Hepatocyte (in vitro differentiated cells): ENCODE data around the gene ZSWIM3. TPM values are rescaled to one million over a fixed set of nuclear protein-coding genes. Genes with fewer than 3 reads are reported as not detected.

Experiments
- DNase-seq: peaks from one replicate; pipeline ENCODE4 v3.0.0-alpha.2; 2016; ENCODE audit warnings: low spot score
- H2AFZ ChIP-seq: fragments of 200-600 bp; sonication (generic); 2 replicates; pipeline ENCODE4 v1.6.0; 2016; ENCODE audit warnings: antibody characterized with exemption, mild to moderate bottlenecking
- H3K27ac ChIP-seq: fragments of 200-600 bp; sonication (generic); 2 replicates; pipeline ENCODE4 v1.5.1; 2016; ENCODE audit warnings: mild to moderate bottlenecking
- H3K27me3 ChIP-seq: fragments of 200-600 bp; sonication (generic); 2 replicates; pipeline ENCODE4 v1.6.1; 2016
- H3K36me3 ChIP-seq: fragments of 200-600 bp; sonication (generic); replicated peaks from 2 replicates; pipeline ENCODE4 v1.5.1; 2016; ENCODE audit warnings: low read depth; ENCODE audit not compliant: insufficient read depth
- H3K4me1 ChIP-seq: fragments of 200-600 bp; sonication (generic); 2 replicates; pipeline ENCODE4 v1.5.1; 2016; ENCODE audit warnings: mild to moderate bottlenecking, moderate library complexity; ENCODE audit not compliant: insufficient read depth
- H3K4me2 ChIP-seq: fragments of 200-600 bp; sonication (generic); 2 replicates; pipeline ENCODE4 v1.6.0; 2016
- H3K4me3 ChIP-seq: fragments of 200-600 bp; sonication (generic); 2 replicates; pipeline ENCODE4 v1.5.1; 2016; ENCODE audit warnings: mild to moderate bottlenecking
- H3K79me2 ChIP-seq: fragments of 200-600 bp; sonication (generic); 2 replicates; pipeline ENCODE4 v1.6.0; 2017; ENCODE audit warnings: mild to moderate bottlenecking
- H3K9me2 ChIP-seq: fragments of 200-600 bp; sonication (generic); replicated peaks from 2 replicates; pipeline ENCODE4 v1.6.0; 2017; ENCODE audit warnings: mild to moderate bottlenecking; ENCODE audit not compliant: insufficient read depth
- H3K9me3 ChIP-seq: fragments of 200-600 bp; sonication (generic); 2 replicates; pipeline ENCODE4 v1.5.1; 2016; ENCODE audit warnings: low read depth, mild to moderate bottlenecking
- H4K20me1 ChIP-seq: fragments of 200-600 bp; sonication (generic); 2 replicates; pipeline ENCODE4 v1.6.0; 2016; ENCODE audit warnings: mild to moderate bottlenecking; ENCODE audit not compliant: insufficient read depth, poor library complexity, severe bottlenecking
- EZH2 ChIP-seq: fragments of 200-600 bp; sonication (generic); IDR thresholded peaks from 2 replicates; pipeline ENCODE4 v1.6.1; 2016; ENCODE audit warnings: antibody characterized with exemption, mild to moderate bottlenecking, borderline replicate concordance
- EZH2phosphoT487 ChIP-seq: fragments of 200-600 bp; sonication (generic); IDR thresholded peaks from one replicate; pipeline ENCODE4 v1.6.1; 2018; ENCODE audit warnings: antibody characterized with exemption, mild to moderate bottlenecking, low read depth, moderate library complexity; ENCODE audit not compliant: unreplicated experiment, severe bottlenecking
- WGBS: methylation state at CpG from one replicate; pipeline ENCODE4 v1.1.6; 2016; ENCODE audit warnings: low lambda C conversion rate; ENCODE audit errors: missing lambda C conversion rate; 5-methylcytosine and 5-hydroxymethylcytosine counted together
- polyA plus RNA-seq: library from polyadenylated mRNA; unstranded; fragments of >200 nt; fragmentation: Nextera tagmentation; extraction: Ambion mirVana; gene quantifications from 2 replicates; pipeline ENCODE4 v1.2.1, GENCODE V29; 2016
- total RNA-seq: library from RNA; depleted of rRNA; stranded (reverse); fragments of >200 nt; gene quantifications from 2 replicates; pipeline ENCODE4 v1.2.3, GENCODE V29; 2014
- TF ChIP-seq, protein P1 (sequence below): fragments of 200-600 bp; sonication (generic); IDR thresholded peaks from 2 replicates; pipeline ENCODE4 v1.5.1; 2016; ENCODE audit warnings: antibody characterized with exemption, mild to moderate bottlenecking; ENCODE audit not compliant: poor library complexity

Gene ZSWIM3
- total and polyA plus RNA-seq, 2 experiments from 2014 or later, result 4.1 to 6.2 TPM

DNA sequence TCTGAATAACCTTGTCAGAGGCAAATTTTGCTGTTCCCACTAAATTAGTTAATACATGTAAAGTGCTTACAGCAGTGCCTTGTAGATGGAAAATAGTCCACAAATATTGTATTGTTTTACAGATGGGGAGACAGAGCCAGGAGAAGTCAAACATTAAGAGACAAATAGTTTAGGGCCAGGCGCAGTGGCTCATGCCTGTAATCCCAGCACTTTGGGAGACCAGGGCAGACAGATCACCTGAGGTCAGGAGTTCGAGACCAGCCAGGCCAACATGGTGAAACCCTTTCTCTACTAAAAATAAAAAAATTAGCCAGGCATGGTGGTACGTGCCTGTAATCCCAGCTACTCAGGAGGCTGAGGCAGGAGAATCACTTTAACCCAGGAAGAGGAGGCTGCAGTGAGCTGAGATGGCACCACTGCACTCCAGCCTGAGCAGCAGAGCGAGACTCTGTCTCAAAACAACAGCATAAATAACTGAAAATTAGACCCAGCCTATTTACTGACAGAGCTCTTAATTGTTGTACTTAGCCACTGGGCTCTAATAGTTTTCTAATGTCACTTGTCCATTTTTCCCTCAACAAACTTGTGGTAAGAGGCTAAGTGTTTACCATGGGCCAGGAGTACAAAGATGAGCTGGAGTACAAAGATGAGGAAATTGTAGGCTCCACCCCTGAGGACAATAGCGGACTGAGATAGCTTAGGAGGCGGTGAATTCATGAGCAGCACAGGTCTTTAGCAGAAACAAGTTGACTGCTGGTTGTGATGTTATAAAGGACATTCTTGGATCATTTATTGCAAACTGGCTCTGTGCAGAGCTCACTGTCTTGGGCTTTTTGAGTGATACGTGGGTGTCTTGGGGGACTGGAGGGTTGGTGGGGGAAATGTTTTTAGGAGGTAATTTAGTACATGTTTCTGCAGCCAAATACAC lies 6.4 kb downstream of the ZSWIM3 start:
- TF ChIP-seq EZH2 (no peak), EZH2phosphoT487 (no peak)
- TF ChIP-seq, protein P1, sequence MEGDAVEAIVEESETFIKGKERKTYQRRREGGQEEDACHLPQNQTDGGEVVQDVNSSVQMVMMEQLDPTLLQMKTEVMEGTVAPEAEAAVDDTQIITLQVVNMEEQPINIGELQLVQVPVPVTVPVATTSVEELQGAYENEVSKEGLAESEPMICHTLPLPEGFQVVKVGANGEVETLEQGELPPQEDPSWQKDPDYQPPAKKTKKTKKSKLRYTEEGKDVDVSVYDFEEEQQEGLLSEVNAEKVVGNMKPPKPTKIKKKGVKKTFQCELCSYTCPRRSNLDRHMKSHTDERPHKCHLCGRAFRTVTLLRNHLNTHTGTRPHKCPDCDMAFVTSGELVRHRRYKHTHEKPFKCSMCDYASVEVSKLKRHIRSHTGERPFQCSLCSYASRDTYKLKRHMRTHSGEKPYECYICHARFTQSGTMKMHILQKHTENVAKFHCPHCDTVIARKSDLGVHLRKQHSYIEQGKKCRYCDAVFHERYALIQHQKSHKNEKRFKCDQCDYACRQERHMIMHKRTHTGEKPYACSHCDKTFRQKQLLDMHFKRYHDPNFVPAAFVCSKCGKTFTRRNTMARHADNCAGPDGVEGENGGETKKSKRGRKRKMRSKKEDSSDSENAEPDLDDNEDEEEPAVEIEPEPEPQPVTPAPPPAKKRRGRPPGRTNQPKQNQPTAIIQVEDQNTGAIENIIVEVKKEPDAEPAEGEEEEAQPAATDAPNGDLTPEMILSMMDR, result no peak
- H3K27ac ChIP-seq, result no peak overlapping the region

DNA sequence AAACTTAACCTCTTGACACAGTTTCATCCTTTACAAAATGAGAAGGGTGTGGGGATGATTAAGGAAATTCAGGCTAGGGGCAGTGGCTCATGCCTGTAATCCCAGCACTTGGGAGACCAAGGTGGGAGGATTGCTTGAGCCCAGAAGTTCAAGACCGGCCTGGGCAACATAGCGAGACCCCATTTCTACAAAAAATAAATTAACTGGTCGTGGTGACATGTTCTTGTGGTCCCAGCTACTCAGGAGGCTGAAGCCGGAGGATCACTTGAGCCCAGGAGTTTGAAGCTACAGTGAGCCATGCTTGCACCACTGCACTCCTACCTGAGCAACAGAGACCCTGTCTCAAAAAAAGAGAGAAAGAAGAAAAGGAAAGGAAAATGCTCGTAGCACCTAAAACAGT lies 9.0 kb downstream of the ZSWIM3 start:
- 94% methylated on average over 5 of the region's 5 CpGs for WGBS
- DNase-seq, result no peak
- Histone ChIP-seq H3K27me3 (no peaks in the 10 kb centered on the region), H3K4me2 (no peak overlapping the region), H3K79me2 (peaks cover 14% of the 10 kb centered on the region), H4K20me1 (no peaks in the 10 kb centered on the region), H3K4me1 (no peaks in the 10 kb centered on the region), H3K4me3 (no peak overlapping the region), H3K36me3 (no peaks in the 10 kb centered on the region), H3K27ac (peak overlapping the region; percentile 67), H2AFZ (no peak overlapping the region), H3K9me3 (no peaks in the 10 kb centered on the region), H3K9me2 (no peaks in the 10 kb centered on the region)
- TF ChIP-seq, protein P1, result no peak
- TF ChIP-seq EZH2phosphoT487 (no peak), EZH2 (no peak)

More for the DNA sequence above, 6.4 kb downstream of the ZSWIM3 start:
- H3K9me2 ChIP-seq, result no peaks in the 10 kb centered on the region
- H2AFZ ChIP-seq, result no peak overlapping the region
- peak; percentile 46 for DNase-seq
- H3K27me3 ChIP-seq, result no peaks in the 10 kb centered on the region
- no peak overlapping the region for H3K4me2 ChIP-seq
- WGBS, result 86% methylated on average over 7 of the region's 7 CpGs
- peaks cover 5% of the 10 kb centered on the region for H3K4me1 ChIP-seq
- H3K79me2 ChIP-seq, result peaks cover 25% of the 10 kb centered on the region
- no peaks in the 10 kb centered on the region for H4K20me1 ChIP-seq
- no peak overlapping the region for H3K4me3 ChIP-seq
- H3K36me3 ChIP-seq, result no peaks in the 10 kb centered on the region
- no peaks in the 10 kb centered on the region for H3K9me3 ChIP-seq

DNA sequence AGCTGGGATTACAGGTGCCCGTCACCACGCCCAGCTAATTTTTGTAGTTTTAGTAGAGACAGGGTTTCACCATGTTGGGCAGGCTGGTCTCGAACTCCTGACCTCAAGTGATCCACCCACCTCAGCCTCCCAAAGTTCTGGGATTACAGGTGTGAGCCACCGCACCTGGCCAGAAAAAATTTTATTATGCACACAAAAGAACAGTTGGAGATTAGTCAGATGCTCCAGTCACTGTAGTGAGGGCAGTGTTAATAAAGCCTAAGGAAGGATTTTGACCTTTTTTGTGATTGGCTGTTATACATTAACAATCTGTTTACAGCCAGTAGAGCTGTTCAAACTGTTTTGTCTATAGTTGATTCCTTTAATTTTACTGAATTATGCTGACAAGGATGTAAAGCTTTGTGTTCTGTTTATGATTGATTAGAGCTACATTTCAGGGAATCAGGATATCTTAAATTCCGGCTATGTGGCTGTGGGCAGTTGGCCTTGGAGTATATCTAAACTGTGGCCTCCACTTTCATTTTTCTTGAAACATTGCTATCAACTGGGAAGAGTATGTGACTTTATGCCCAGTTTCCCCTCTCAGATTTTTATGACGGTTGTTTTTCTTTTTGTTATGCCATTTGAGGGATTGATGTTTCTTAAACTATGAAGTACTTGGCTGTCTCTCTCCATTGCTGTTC lies 9.9 kb downstream of the ZSWIM3 start:
- H3K4me2 ChIP-seq, result no peak overlapping the region
- H3K4me1 ChIP-seq, result no peaks in the 10 kb centered on the region
- H3K9me3 ChIP-seq, result no peaks in the 10 kb centered on the region
- no peak for DNase-seq
- no peaks in the 10 kb centered on the region for H3K27me3 ChIP-seq
- H2AFZ ChIP-seq, result no peak overlapping the region
- 79% methylated on average over 6 of the region's 6 CpGs for WGBS
- TF ChIP-seq EZH2phosphoT487 (no peak), EZH2 (no peak)
- TF ChIP-seq, protein P1, result no peak
- H3K79me2 ChIP-seq, result peaks cover 10% of the 10 kb centered on the region
- no peak overlapping the region for H3K4me3 ChIP-seq
- peak overlapping the region; percentile 67 for H3K27ac ChIP-seq
- H4K20me1 ChIP-seq, result no peaks in the 10 kb centered on the region
- H3K36me3 ChIP-seq, result no peaks in the 10 kb centered on the region
- H3K9me2 ChIP-seq, result no peaks in the 10 kb centered on the region
